ENCODE measurements around the gene PTPN9.
"Not testable (repeated sequence)": the region's sequence is repeated elsewhere in the genome, so short reads cannot be mapped to it uniquely, and the experiment has no call there.

The PTPN9 gene

GRCh38 chr15:75452865-75453702, 126.0 kb downstream of the PTPN9 start:
- DNase-seq (ENCODE audit: low spot score) = no peak

- peak; percentile 67 for DNase-seq (ENCODE audit: low spot score)
Measured at GRCh38 chr15:75452364-75452864, 126.7 kb downstream of the PTPN9 start.

GRCh38 chr15:75451674-75452363, 127.3 kb downstream of the PTPN9 start, which contains the start of gene SIN3A:
Gene SIN3A (minus strand): TSS chr15:75451690. CDS start chr15:75430375, 21,315 bp downstream.
- peak; percentile 95 for DNase-seq (ENCODE audit: low spot score)

DNA sequence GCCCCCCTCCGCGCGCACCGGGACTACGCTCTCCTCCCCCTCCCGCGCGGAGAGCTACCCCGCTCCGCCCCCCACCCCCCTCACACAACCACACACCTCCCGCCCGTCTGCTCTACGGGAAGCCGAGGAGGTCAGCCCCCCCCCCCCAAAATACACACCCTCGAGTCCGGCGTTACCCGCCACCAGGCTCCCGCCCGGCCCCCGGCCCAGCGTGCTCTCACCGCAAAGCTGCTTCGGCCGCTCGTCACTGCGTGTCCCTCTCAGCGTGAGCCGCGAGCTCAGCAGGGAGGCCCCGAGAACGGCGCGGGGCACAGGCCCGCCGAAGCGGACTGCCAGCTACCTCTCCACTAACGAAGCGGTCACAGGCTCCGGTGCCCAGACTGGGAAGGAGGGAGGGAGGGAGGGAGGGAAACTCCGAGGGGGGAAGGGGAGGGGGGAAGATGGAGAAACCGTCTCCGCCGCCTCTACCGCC, 127.9 kb downstream of the PTPN9 start:
- no peak for DNase-seq (ENCODE audit: low spot score)

DNA sequence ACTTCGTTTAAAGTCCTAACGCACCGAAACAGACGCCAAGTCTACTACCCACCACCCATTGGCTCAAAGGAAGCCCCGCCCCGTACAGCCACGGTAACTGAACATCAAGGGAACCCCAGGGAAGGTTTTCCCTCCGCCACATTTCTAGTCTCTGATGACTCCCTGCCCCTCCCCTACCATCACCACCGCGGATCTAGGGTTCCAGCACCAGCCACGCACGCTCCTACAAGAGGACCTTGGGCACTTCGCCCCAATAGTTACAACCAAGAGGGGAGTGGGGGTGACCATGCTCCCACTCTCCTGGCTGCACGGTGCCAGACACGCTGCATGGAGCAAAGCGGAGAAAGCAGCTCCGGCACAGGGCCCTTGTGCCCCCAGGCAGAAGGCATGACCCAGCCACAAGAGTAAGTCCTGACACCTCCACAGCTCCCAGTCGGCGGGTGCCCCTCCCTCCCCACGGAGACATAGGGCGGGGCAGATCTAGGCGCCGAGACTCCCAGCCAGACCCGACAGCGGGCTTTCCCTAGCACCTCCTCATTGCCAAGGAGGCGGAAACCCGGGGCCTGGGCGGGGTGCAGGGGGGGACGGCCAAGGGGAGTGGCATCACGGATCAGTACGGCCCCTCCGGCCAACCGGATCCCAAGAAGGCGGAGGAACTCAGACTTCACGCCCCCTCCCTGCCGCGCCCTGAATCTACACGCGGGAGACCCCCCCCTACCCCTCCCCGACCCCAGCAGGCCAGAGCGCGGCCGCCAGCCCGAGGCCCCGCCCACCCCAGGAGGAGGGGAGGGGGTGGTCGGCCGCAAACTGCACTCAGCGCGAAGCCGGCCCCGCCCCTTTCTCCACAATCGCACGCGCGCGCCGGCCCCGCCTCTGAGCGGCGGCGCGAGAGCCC, 128.6 kb downstream of the PTPN9 start:
- DNase-seq (ENCODE audit: low spot score) = peak; percentile 96

DNA sequence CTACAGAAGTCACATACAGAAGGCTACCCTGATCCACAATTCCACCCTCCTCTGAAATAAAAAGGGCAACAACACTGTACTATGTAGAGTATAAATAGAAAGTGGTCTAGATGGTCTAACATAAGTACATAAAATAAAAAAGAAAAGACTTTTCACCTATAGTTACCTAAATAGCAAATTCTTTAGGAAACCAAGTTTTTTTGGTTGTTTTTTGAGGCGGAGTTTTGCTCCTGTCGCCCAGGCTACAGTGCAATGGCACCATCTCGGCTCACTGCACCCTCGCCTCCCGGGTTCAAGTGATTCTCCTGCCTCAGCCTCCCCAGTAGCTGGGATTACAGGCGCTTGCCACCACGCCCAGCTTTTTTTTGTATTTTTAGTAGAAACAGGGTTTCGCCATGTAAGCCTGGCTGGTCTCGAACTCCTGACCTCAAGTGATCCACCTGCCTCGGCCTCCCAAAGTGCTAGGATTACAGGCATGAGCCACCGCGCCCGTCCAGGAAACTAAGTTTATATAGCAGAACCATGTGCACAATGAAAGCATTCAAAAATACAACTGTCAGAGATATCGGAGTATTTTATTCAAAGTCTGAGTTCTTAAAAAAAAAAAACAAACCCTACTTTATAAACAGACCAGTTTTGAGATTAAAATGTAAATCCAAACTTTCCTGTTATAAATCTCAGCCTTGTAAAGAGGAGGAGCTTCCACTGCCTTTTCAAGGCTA, 129.4 kb downstream of the PTPN9 start:
- DNase-seq (ENCODE audit: low spot score) = no peak

GRCh38 chr15:75448171-75448570, 130.9 kb downstream of the PTPN9 start:
- DNase-seq (ENCODE audit: low spot score) = not testable (repeated sequence)

- DNase-seq (ENCODE audit: low spot score) = no peak
Measured at GRCh38 chr15:75446151-75446550, 133.0 kb downstream of the PTPN9 start.

- not testable (repeated sequence) for DNase-seq (ENCODE audit: low spot score)
Measured at GRCh38 chr15:75445324-75445723, 133.8 kb downstream of the PTPN9 start.

DNA sequence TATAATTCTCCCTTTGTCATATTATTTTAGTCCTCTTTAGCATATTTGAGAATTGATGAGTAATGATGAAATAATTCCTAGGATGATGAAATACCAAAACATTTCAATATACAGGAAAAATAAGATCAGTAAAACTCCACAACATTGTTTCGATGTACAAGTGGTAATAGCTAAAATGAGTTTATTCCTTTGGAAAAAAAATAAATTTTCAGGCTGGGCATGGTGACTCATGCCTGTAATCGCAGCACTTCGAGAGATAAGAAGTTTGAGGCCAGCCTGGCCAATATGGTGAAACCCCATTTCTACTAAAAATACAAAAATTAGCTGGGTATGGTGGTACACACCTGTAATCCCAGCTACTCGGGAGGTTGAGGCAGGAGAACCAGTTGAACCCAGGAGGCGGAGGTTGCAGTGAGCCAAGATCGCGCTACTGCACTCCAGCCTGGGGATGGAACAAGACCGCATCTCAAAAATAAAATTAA, 135.1 kb downstream of the PTPN9 start:
- DNase-seq (ENCODE audit: low spot score) = not testable (repeated sequence)

GRCh38 chr15:75437721-75438120, 141.4 kb downstream of the PTPN9 start:
- DNase-seq (ENCODE audit: low spot score) = no peak

DNA sequence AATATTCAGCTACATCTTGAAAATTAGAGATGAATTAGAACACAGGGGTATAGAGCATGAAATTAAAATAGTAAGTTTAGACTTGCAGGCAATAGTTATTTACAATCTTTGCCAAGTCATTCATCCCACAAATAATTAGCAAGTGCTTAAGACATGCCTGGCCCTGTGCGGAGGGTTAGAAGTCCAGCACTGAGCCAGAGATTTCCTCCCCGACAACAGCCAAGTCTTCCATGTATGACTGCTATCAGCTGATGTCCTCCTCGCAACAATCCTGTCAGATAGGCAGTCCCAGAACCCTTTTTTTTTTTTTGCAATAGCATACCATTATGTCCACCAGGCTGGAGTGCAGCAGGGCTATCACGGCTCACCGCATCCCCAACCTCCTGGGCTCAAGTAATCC, 142.2 kb downstream of the PTPN9 start:
- DNase-seq (ENCODE audit: low spot score) = no peak

GRCh38 chr15:75431682-75432081, 147.4 kb downstream of the PTPN9 start:
- no peak for DNase-seq (ENCODE audit: low spot score)

GRCh38 chr15:75431270-75431669, 147.8 kb downstream of the PTPN9 start:
- DNase-seq (ENCODE audit: low spot score) = no peak

DNA sequence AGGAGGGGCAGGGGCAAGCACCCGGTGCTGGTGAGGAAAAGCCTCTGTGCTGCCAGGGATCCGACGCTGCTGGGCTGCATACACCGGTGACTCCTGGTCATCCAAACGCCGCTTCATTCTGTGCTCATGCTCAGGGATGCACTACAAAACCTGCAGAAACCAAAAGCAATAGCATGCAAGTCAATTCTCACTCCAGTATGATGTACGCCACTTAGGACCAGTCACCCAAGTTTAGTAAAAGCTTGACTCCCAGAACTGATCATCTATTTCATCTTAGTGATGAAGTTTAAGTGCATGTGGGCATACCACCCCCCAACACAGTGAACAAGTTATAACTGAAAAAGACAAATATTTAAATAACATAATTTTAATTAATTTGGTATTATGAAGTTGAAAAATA, 148.9 kb downstream of the PTPN9 start:
- no peak for DNase-seq (ENCODE audit: low spot score)

GRCh38 chr15:75428152-75428551, 151.0 kb downstream of the PTPN9 start:
- no peak for DNase-seq (ENCODE audit: low spot score)

DNA sequence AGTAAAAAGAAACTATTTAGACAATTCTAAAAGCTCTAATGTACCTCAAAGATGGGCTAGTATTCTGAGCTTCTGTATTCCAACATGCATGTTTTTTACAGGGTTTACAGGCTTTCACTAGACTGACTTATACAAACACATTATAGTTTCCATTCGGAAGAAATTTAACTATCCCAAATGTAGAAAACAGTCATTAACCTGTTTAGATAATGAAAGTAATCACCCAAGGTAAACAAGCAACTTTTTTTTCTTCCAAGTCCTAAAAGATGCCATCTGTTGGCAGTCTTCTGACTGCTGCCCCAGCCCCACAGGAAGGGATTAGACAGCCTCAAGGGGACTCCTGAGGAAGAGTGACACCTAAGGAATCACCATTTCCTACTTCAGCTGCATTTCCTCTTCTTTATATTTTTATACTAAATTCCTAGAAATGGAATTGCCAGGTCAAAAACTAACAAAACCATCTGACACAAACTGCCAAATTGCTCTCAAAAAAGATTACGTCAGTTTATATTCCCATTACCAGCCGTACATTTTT, 153.1 kb downstream of the PTPN9 start:
- DNase-seq (ENCODE audit: low spot score) = no peak

DNA sequence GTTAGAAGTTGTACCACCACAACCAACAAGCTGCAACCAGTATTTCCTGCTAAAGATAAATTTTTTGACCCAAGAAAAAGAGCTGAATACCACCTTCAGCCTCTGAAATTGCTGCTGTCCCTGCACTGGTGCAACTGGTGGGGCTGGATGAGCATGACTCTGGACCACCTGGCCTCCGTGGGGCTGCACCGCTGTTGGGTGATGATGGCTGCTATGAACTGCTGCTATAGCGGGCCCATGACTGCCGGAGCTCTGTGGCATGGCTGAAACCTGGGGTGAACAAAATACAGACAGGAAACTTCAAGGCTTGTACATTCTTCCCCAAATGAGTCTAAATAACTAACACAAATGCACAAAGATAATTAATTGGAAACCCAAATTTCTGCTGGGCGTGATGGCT, 156.6 kb downstream of the PTPN9 start:
- DNase-seq (ENCODE audit: low spot score) = no peak

GRCh38 chr15:75420698-75421097, 158.4 kb downstream of the PTPN9 start:
- DNase-seq (ENCODE audit: low spot score) = peak; percentile 16

GRCh38 chr15:75416584-75416983, 162.5 kb downstream of the PTPN9 start:
- no peak for DNase-seq (ENCODE audit: low spot score)

Data from GM03348 (cell line).